IMR-90 (cell line): ENCODE results near the gene AGMO. TPM values are rescaled to one million over a fixed set of nuclear protein-coding genes. Genes with fewer than 3 reads are reported as not detected.

Experiments used
- ATAC-seq: fragments of 200-7000 bp; cut with Tn5 transposase; 2 replicates; pipeline ENCODE4 v1.9.1; 2020; ENCODE audit warnings: low read depth, mild to moderate bottlenecking, moderate library complexity
- BruUV-seq: library from RNA; stranded (reverse); fragments of 400-500 nt; replicated peaks from 2 replicates; lab custom pipeline; 2021; lab: Mats Ljungman, UMichigan
- CTCF ChIA-PET: fragments of 300-600 bp; formaldehyde crosslinking; extraction: SDS; loops from one replicate; lab custom pipeline; 2021; ENCODE audit warnings: antibody characterized with exemption; lab: Yijun Ruan, JAX
- POLR2A ChIA-PET: fragments of 300-600 bp; sonication (Branson Sonifier 250); formaldehyde crosslinking; loops from one replicate; lab custom pipeline; 2022; ENCODE audit warnings: antibody characterized with exemption; ENCODE audit not compliant: unreplicated experiment; lab: Charles Lee
- DNase-seq: peaks from one replicate; pipeline ENCODE4 v3.0.0; 2013
- H2AFZ ChIP-seq: replicated peaks from 2 replicates; pipeline ENCODE3; 2013; ENCODE audit warnings: low read length, mild to moderate bottlenecking; ENCODE audit not compliant: poor library complexity
- H2AK5ac ChIP-seq: 2 replicates; pipeline ENCODE4 v1.6.1; 2013; ENCODE audit warnings: low read depth, low read length, inconsistent platforms
- H2AK9ac ChIP-seq: replicated peaks from 2 replicates; pipeline ENCODE3; 2013; ENCODE audit warnings: mild to moderate bottlenecking, low read depth, low read length, moderate library complexity; ENCODE audit not compliant: poor library complexity
- H2BK120ac ChIP-seq: 2 replicates; pipeline ENCODE4 v1.6.1; 2013; ENCODE audit warnings: low read depth, low read length, inconsistent platforms
- H2BK15ac ChIP-seq: 3 replicates; pipeline ENCODE4 v1.6.1; 2013; ENCODE audit warnings: low read depth, low read length, inconsistent platforms
- H2BK20ac ChIP-seq: 2 replicates; pipeline ENCODE4 v1.6.1; 2013; ENCODE audit warnings: low read depth, mild to moderate bottlenecking, inconsistent platforms, low read length, moderate library complexity
- H2BK5ac ChIP-seq: 2 replicates; pipeline ENCODE4 v1.6.1; 2013; ENCODE audit warnings: mild to moderate bottlenecking, low read depth, low read length, inconsistent platforms; ENCODE audit not compliant: poor library complexity, severe bottlenecking
- H3K14ac ChIP-seq: replicated peaks from 2 replicates; pipeline ENCODE4 v1.6.1; 2013; ENCODE audit warnings: low read depth, low read length, inconsistent platforms
- H3K18ac ChIP-seq: 2 replicates; pipeline ENCODE4 v1.6.1; 2013; ENCODE audit warnings: low read depth, low read length, control low read depth
- H3K23ac ChIP-seq: 2 replicates; pipeline ENCODE4 v1.6.1; 2013; ENCODE audit warnings: low read depth, low read length, inconsistent platforms
- H3K27ac ChIP-seq: 2 replicates; pipeline ENCODE4 v1.5.1; 2013; ENCODE audit warnings: mild to moderate bottlenecking, control low read depth, low read length; ENCODE audit not compliant: insufficient read depth
- H3K27me3 ChIP-seq: 2 replicates; pipeline ENCODE4 v1.6.1; 2013; ENCODE audit warnings: low read length; ENCODE audit not compliant: control insufficient read depth, insufficient read depth
- H3K36me3 ChIP-seq: 2 replicates; pipeline ENCODE4 v1.6.1; 2013; ENCODE audit warnings: low read length, mixed read lengths; ENCODE audit not compliant: control insufficient read depth, insufficient read depth
- H3K4ac ChIP-seq: 2 replicates; pipeline ENCODE4 v1.6.1; 2013; ENCODE audit warnings: low read depth, low read length, inconsistent platforms
- H3K4me1 ChIP-seq: 2 replicates; pipeline ENCODE4 v1.6.1; 2013; ENCODE audit warnings: low read length, mixed read lengths; ENCODE audit not compliant: control insufficient read depth, insufficient read depth
- H3K4me2 ChIP-seq: 2 replicates; pipeline ENCODE4 v1.6.1; 2013; ENCODE audit warnings: low read depth, mild to moderate bottlenecking, control low read depth, low read length, moderate library complexity
- H3K4me3 ChIP-seq: 2 replicates; pipeline ENCODE4 v1.5.1; 2013; ENCODE audit warnings: low read depth, mild to moderate bottlenecking, control low read depth, low read length, moderate library complexity; ENCODE audit not compliant: insufficient read depth
- H3K56ac ChIP-seq: 2 replicates; pipeline ENCODE4 v1.6.1; 2013; ENCODE audit warnings: low read length, inconsistent platforms; ENCODE audit not compliant: insufficient read depth; ENCODE audit errors: extremely low read depth
- H3K79me1 ChIP-seq, 2 experiments: 2 replicates each; pipeline ENCODE4 v1.6.1; 2013; ENCODE audit warnings: low read length in 2 of 2, inconsistent platforms in 1 of 2, low read depth in 1 of 2
- H3K9ac ChIP-seq: 2 replicates; pipeline ENCODE4 v1.6.1; 2013; ENCODE audit warnings: low read depth, low read length, control low read depth
- H3K9me1 ChIP-seq: 2 replicates; pipeline ENCODE4 v1.6.1; 2013; ENCODE audit warnings: low read length, inconsistent platforms; ENCODE audit not compliant: insufficient read depth
- H3K9me3 ChIP-seq: 2 replicates; pipeline ENCODE4 v1.6.1; 2013; ENCODE audit warnings: low read length; ENCODE audit not compliant: control insufficient read depth, insufficient read depth
- H4K20me1 ChIP-seq: 2 replicates; pipeline ENCODE4 v1.6.1; 2013; ENCODE audit warnings: low read length, inconsistent platforms; ENCODE audit not compliant: insufficient read depth
- H4K5ac ChIP-seq: 2 replicates; pipeline ENCODE4 v1.6.1; 2013; ENCODE audit warnings: mild to moderate bottlenecking, low read depth, low read length, control low read depth
- H4K8ac ChIP-seq, 2 experiments: 2 replicates each; pipeline ENCODE4 v1.6.1; 2013; ENCODE audit warnings: low read depth in 2 of 2, low read length in 2 of 2, control low read depth in 1 of 2, inconsistent platforms in 1 of 2
- H4K91ac ChIP-seq: 2 replicates; pipeline ENCODE4 v1.6.1; 2013; ENCODE audit warnings: low read depth, low read length, inconsistent platforms; ENCODE audit not compliant: insufficient read depth
- CEBPB ChIP-seq: IDR thresholded peaks from 2 replicates; pipeline ENCODE4 v1.6.1; 2012; ENCODE audit warnings: low read depth, low read length, improper control_type of control experiment
- CHD1 ChIP-seq: IDR thresholded peaks from 2 replicates; pipeline ENCODE4 v1.6.1; 2012; ENCODE audit warnings: low read depth, low read length, improper control_type of control experiment
- FOS ChIP-seq: fragments of 150-350 bp; IDR thresholded peaks from 2 replicates; pipeline ENCODE4 v1.6.1; 2016; ENCODE audit warnings: low read depth, low read length
- MAFK ChIP-seq: IDR thresholded peaks from 2 replicates; pipeline ENCODE4 v1.6.1; 2012; ENCODE audit warnings: low read depth, low read length, improper control_type of control experiment
- WGBS, 2 experiments: methylation state at CpG; one replicate each; pipeline versions ENCODE4 v1.1.5 to v1.1.7; 2013; ENCODE audit warnings: missing lambda C conversion rate in 2 of 2; ENCODE audit not compliant: insufficient read length in 1 of 2; ENCODE audit errors: extremely low coverage in 2 of 2; 5-methylcytosine and 5-hydroxymethylcytosine counted together
- dilution Hi-C: fragments of 300-500 bp; cut with HindIII; formaldehyde crosslinking; loops from one replicate; pipeline ENCODE4 v1.14.3; 2018; ENCODE audit warnings: low sequenced_read_pairs; ENCODE audit not compliant: unreplicated experiment
- in situ Hi-C: fragments of 300-500 bp; cut with MboI; formaldehyde crosslinking; loops from 3 replicates; pipeline ENCODE4 v1.14.3; 2019; ENCODE audit warnings: low sequenced_read_pairs, inconsistent platforms, mixed read lengths
- intact Hi-C: fragments of 100-400 bp; cut with micrococcal nuclease; formaldehyde crosslinking; loops from 2 replicates; pipeline ENCODE4 v1.10.0; 2022
- polyA plus RNA-seq, 3 experiments: library from polyadenylated mRNA; depleted of rRNA; stranded (reverse); fragments of >200 nt; gene quantifications; 2 replicates each; pipeline ENCODE4 v1.2.3, GENCODE V29; 2012; ENCODE audit warnings: low replicate concordance in 1 of 3
- total RNA-seq: library from RNA; depleted of rRNA; stranded (reverse); fragments of >200 nt; gene quantifications from 2 replicates; pipeline ENCODE4 v1.2.3, GENCODE V29; 2012
- TF ChIP-seq, protein P1 (sequence below): fragments of 150-350 bp; IDR thresholded peaks from 2 replicates; pipeline ENCODE4 v1.6.1; 2017; ENCODE audit warnings: mild to moderate bottlenecking, antibody characterized with exemption, low read length, low read depth
- TF ChIP-seq, protein P2 (sequence below): fragments of 150-350 bp; IDR thresholded peaks from 2 replicates; pipeline ENCODE4 v1.6.1; 2016; ENCODE audit warnings: low read depth, mild to moderate bottlenecking, low read length, moderate library complexity, borderline replicate concordance

Gene AGMO
- total and polyA plus RNA-seq, 2 of the 4 experiments (the other 2 are of a cell fraction), result not detected

DNA sequence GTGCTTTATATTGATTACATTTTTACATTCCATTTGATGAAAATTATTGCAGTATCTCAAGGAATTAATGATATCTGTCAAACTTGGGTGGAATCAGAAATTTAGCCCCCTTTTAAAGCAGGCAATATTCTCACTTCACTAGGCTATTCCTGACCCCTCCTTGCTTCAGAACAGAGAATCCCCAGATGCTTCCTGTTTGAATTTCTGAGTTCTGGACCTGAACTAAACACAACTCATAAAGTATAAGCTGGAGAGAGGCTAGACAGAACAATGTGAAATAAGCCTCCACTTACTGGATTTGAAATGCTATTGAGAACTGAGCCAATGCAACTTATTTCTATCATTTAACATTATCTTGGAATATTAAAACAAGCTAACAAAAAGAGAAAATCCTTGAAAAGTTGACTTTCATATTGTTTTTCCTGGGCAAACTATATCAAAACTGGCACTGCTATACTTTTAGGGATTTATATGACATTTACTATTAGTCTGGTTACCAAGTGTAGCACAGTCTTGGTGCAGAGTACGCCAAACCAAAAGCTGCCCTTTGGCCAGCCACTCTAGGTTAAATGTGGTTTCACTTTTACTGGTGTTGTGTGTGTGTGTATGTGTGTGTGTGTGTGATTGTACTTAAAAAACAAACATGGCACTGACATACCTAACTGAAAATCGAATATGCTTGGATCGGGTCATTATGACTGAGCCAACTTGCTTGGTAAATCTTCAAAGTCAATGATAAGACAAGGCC, 19.0 kb upstream of the AGMO start:
- dilution Hi-C loops, result no loop called here
- POLR2A ChIA-PET, result interaction anchor here (0.6 kb wide), 1 partner anchor 67 kb away, joined by 3 read pairs; no protein-coding TSS in a partner anchor
- no peak overlapping the region for H2BK15ac ChIP-seq
- CTCF ChIA-PET, result interaction anchor here (0.6 kb wide), 1 partner anchor 9 kb away, joined by 5 read pairs; no protein-coding TSS in a partner anchor
- no CpG with 5 or more reads among the region's 3 CpGs for WGBS, 2 experiments
- H2AK5ac ChIP-seq, result no peak overlapping the region
- no peak for ATAC-seq
- BruUV-seq, result no TSS peak
- in situ Hi-C loops, result no loop called here
- no peak overlapping the region for H4K5ac ChIP-seq
- H3K9ac ChIP-seq, result no peak overlapping the region
- H3K4me2 ChIP-seq, result no peak overlapping the region
- H3K27ac ChIP-seq, result no peak overlapping the region
- H4K20me1 ChIP-seq, result no peaks in the 10 kb centered on the region
- H3K56ac ChIP-seq, result no peak overlapping the region
- no peak overlapping the region for H2BK120ac ChIP-seq
- peaks cover 5% of the 10 kb centered on the region for H3K9me3 ChIP-seq
- intact Hi-C loops, result no loop called here
- no peak overlapping the region for H3K18ac ChIP-seq
- no peaks in the 10 kb centered on the region for H3K4me1 ChIP-seq
- no peak overlapping the region for H2BK5ac ChIP-seq
- H3K14ac ChIP-seq, result no peak overlapping the region
- H4K8ac ChIP-seq, result no peak overlapping the region
- no peaks in the 10 kb centered on the region for H3K36me3 ChIP-seq
- no peak for DNase-seq
- no peaks in the 10 kb centered on the region for H3K27me3 ChIP-seq
- no peak overlapping the region for H2BK20ac ChIP-seq
- H2AK9ac ChIP-seq, result no peak overlapping the region
- H2AFZ ChIP-seq, result no peak overlapping the region
- no peaks in the 10 kb centered on the region for H3K9me1 ChIP-seq
- no peak overlapping the region for H3K23ac ChIP-seq
- TF ChIP-seq FOS (no peak), CEBPB (no peak), CHD1 (no peak), MAFK (no peak)
- TF ChIP-seq, protein P1, sequence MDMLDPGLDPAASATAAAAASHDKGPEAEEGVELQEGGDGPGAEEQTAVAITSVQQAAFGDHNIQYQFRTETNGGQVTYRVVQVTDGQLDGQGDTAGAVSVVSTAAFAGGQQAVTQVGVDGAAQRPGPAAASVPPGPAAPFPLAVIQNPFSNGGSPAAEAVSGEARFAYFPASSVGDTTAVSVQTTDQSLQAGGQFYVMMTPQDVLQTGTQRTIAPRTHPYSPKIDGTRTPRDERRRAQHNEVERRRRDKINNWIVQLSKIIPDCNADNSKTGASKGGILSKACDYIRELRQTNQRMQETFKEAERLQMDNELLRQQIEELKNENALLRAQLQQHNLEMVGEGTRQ, result no peak
- TF ChIP-seq, protein P2, sequence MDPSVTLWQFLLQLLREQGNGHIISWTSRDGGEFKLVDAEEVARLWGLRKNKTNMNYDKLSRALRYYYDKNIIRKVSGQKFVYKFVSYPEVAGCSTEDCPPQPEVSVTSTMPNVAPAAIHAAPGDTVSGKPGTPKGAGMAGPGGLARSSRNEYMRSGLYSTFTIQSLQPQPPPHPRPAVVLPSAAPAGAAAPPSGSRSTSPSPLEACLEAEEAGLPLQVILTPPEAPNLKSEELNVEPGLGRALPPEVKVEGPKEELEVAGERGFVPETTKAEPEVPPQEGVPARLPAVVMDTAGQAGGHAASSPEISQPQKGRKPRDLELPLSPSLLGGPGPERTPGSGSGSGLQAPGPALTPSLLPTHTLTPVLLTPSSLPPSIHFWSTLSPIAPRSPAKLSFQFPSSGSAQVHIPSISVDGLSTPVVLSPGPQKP, result no peak
- no peak overlapping the region for H4K91ac ChIP-seq
- H3K4ac ChIP-seq, result no peak overlapping the region
- no peak overlapping the region for H3K4me3 ChIP-seq
- no peaks in the 10 kb centered on the region for H3K79me1 ChIP-seq
